H1 (cell line): Measurements from ENCODE around the gene RBMS1. TPM values are rescaled to one million over a fixed set of nuclear protein-coding genes. Genes with fewer than 3 reads are reported as not detected.

Experiments used
- CTCF ChIA-PET: fragments of 300-600 bp; sonication (Branson Sonifier 250); formaldehyde crosslinking; loops from one replicate; lab custom pipeline; 2021; ENCODE audit not compliant: partially characterized antibody; lab: Charles Lee
- POLR2A ChIA-PET: fragments of 300-600 bp; sonication (Branson Sonifier 250); formaldehyde crosslinking; loops from one replicate; lab custom pipeline; 2021; ENCODE audit warnings: inconsistent platforms; ENCODE audit not compliant: partially characterized antibody; lab: Charles Lee
- DNase-seq, 2 experiments: peaks; one replicate each; pipeline versions ENCODE4 v3.0.0 to v3.0.0-alpha.2; 2010 to 2022; ENCODE audit warnings: low spot score in 2 of 2, low read depth in 1 of 2, mixed read lengths in 1 of 2
- FAIRE-seq: peaks from 2 replicates; lab custom pipeline; 2011; peaks lifted over from hg19 to GRCh38; lab: Jason Lieb, UNC
- H2AFZ ChIP-seq: 2 replicates; pipeline ENCODE4 v1.8.1; 2012; ENCODE audit warnings: low read length, inconsistent platforms
- H2AK5ac ChIP-seq: 2 replicates; pipeline ENCODE4 v1.6.1; 2013; ENCODE audit warnings: low read depth, low read length
- H2BK120ac ChIP-seq: replicated peaks from 2 replicates; pipeline ENCODE3; 2013; ENCODE audit warnings: low read depth, low read length, inconsistent platforms
- H2BK12ac ChIP-seq: 2 replicates; pipeline ENCODE4 v1.6.1; 2013; ENCODE audit warnings: low read depth, low read length
- H2BK15ac ChIP-seq: 2 replicates; pipeline ENCODE4 v1.6.1; 2013; ENCODE audit warnings: low read length
- H2BK20ac ChIP-seq: 2 replicates; pipeline ENCODE4 v1.6.1; 2013; ENCODE audit warnings: low read length
- H2BK5ac ChIP-seq: 2 replicates; pipeline ENCODE4 v1.6.1; 2013; ENCODE audit warnings: low read depth, low read length
- H3K14ac ChIP-seq: 2 replicates; pipeline ENCODE4 v1.6.1; 2013; ENCODE audit warnings: inconsistent platforms; ENCODE audit not compliant: insufficient read length
- H3K18ac ChIP-seq: 2 replicates; pipeline ENCODE4 v1.6.1; 2013; ENCODE audit warnings: low read length; ENCODE audit errors: extremely low read depth
- H3K23ac ChIP-seq: 2 replicates; pipeline ENCODE4 v1.6.1; 2013; ENCODE audit warnings: inconsistent platforms; ENCODE audit not compliant: insufficient read length
- H3K23me2 ChIP-seq: 2 replicates; pipeline ENCODE4 v1.6.1; 2013; ENCODE audit warnings: low read depth, low read length
- H3K27ac ChIP-seq: 2 replicates; pipeline ENCODE4 v1.6.1; 2011; ENCODE audit warnings: low read depth, low read length, inconsistent platforms
- H3K27me3 ChIP-seq, 4 experiments: replicated peaks in 1 of 4; 1 replicate in 1 of 4; 2 replicates in 3 of 4; pipeline versions ENCODE4 v1.6.1 to v1.8.1; 2011 to 2013; ENCODE audit warnings: low read length in 3 of 4, mild to moderate bottlenecking in 3 of 4, inconsistent platforms in 2 of 4, mixed read lengths in 2 of 4, moderate library complexity in 1 of 4; ENCODE audit not compliant: control insufficient read depth in 3 of 4, insufficient read depth in 3 of 4; ENCODE audit errors: extremely low read depth in 1 of 4
- H3K36me3 ChIP-seq, 4 experiments: 2 replicates each; pipeline versions ENCODE4 v1.6.1 to v1.8.1; 2011 to 2013; ENCODE audit warnings: mild to moderate bottlenecking in 4 of 4, low read length in 3 of 4, moderate library complexity in 2 of 4, control low read depth in 1 of 4, inconsistent platforms in 1 of 4; ENCODE audit not compliant: insufficient read depth in 4 of 4, control insufficient read depth in 2 of 4
- H3K4ac ChIP-seq: replicated peaks from 2 replicates; pipeline ENCODE3; 2013; ENCODE audit warnings: low read length, low read depth, mixed read lengths, inconsistent platforms; ENCODE audit not compliant: insufficient read length
- H3K4me1 ChIP-seq, 4 experiments: replicated peaks in 1 of 4; 1 replicate in 1 of 4; 2 replicates in 3 of 4; pipeline versions ENCODE4 v1.6.1 to v1.8.1; 2011 to 2013; ENCODE audit warnings: low read length in 3 of 4, inconsistent platforms in 2 of 4, mixed read lengths in 1 of 4; ENCODE audit not compliant: insufficient read depth in 4 of 4, control insufficient read depth in 3 of 4
- H3K4me2 ChIP-seq, 2 experiments: 2 replicates each; pipeline versions ENCODE4 v1.6.1 to v1.8.1; 2011 to 2013; ENCODE audit warnings: low read depth in 2 of 2, low read length in 2 of 2, control low read depth in 1 of 2, inconsistent platforms in 1 of 2, mild to moderate bottlenecking in 1 of 2; ENCODE audit not compliant: insufficient read depth in 1 of 2
- H3K4me3 ChIP-seq, 4 experiments: fragments of 200-600, 300-600 bp in 1 of 4; sonication (generic), shearing (Covaris generic), sonication (Bioruptor Twin) in 1 of 4; 2 replicates each; pipeline versions ENCODE4 v1.5.1 to v1.8.1; 2011 to 2016; ENCODE audit warnings: low read length in 4 of 4, low read depth in 3 of 4, control low read depth in 2 of 4, inconsistent platforms in 2 of 4, mild to moderate bottlenecking in 2 of 4, mixed read lengths in 1 of 4, moderate library complexity in 1 of 4; ENCODE audit not compliant: insufficient read depth in 2 of 4; ENCODE audit errors: extremely low read depth in 1 of 4
- H3K56ac ChIP-seq: replicated peaks from 2 replicates; pipeline ENCODE3; 2013; ENCODE audit warnings: low read depth, mild to moderate bottlenecking, mixed read lengths, low read length, inconsistent platforms; ENCODE audit not compliant: insufficient read length
- H3K79me1 ChIP-seq: 2 replicates; pipeline ENCODE4 v1.6.1; 2013; ENCODE audit warnings: low read depth, low read length, control low read depth
- H3K79me2 ChIP-seq, 2 experiments: 2 replicates each; pipeline versions ENCODE4 v1.6.1 to v1.8.1; 2012 to 2013; ENCODE audit warnings: low read length in 2 of 2, mild to moderate bottlenecking in 2 of 2, inconsistent platforms in 1 of 2; ENCODE audit not compliant: insufficient read depth in 2 of 2, control insufficient read depth in 1 of 2
- H3K9ac ChIP-seq, 4 experiments: replicated peaks in 1 of 4; 1 replicate in 1 of 4; 2 replicates in 3 of 4; pipeline versions ENCODE4 v1.6.1 to v1.8.1; 2011 to 2013; ENCODE audit warnings: low read depth in 3 of 4, low read length in 3 of 4, control low read depth in 2 of 4, mild to moderate bottlenecking in 2 of 4, moderate library complexity in 2 of 4, inconsistent platforms in 1 of 4; ENCODE audit errors: extremely low read depth in 1 of 4
- H3K9me3 ChIP-seq, 2 experiments: 2 replicates each; pipeline versions ENCODE4 v1.6.1 to v1.8.1; 2012 to 2013; ENCODE audit warnings: mild to moderate bottlenecking in 2 of 2, moderate library complexity in 2 of 2, control low read depth in 1 of 2, inconsistent platforms in 1 of 2, low read depth in 1 of 2, low read length in 1 of 2, mixed read lengths in 1 of 2; ENCODE audit not compliant: insufficient read depth in 2 of 2
- H4K20me1 ChIP-seq, 2 experiments: replicated peaks in 1 of 2; 2 replicates each; pipeline versions ENCODE3 to v1.8.1; 2011 to 2013; ENCODE audit warnings: inconsistent platforms in 2 of 2, low read length in 2 of 2, mild to moderate bottlenecking in 1 of 2; ENCODE audit not compliant: insufficient read depth in 2 of 2, control insufficient read depth in 1 of 2
- H4K5ac ChIP-seq: 2 replicates; pipeline ENCODE4 v1.6.1; 2013; ENCODE audit warnings: low read length, low read depth, mixed read lengths, inconsistent platforms; ENCODE audit not compliant: insufficient read length
- H4K8ac ChIP-seq: 2 replicates; pipeline ENCODE4 v1.8.0; 2013; ENCODE audit warnings: mild to moderate bottlenecking, moderate library complexity, low read length, inconsistent platforms; ENCODE audit not compliant: insufficient read depth; ENCODE audit errors: extremely low read depth
- H4K91ac ChIP-seq: replicated peaks from 2 replicates; pipeline ENCODE3; 2013; ENCODE audit warnings: low read length, mixed read lengths, inconsistent platforms; ENCODE audit not compliant: insufficient read length
- CEBPB ChIP-seq: IDR thresholded peaks from 2 replicates; pipeline ENCODE4 v1.6.1; 2012; ENCODE audit warnings: low read depth, low read length
- EGR1 ChIP-seq: IDR thresholded peaks from 2 replicates; pipeline ENCODE4 v1.6.1; 2011; ENCODE audit warnings: low read depth, low read length, borderline replicate concordance
- JUN ChIP-seq: IDR thresholded peaks from 2 replicates; pipeline ENCODE4 v1.6.1; 2011; ENCODE audit warnings: low read depth, mild to moderate bottlenecking, improper control_type of control experiment, low read length
- SIN3A ChIP-seq, 2 experiments: IDR thresholded peaks in 1 of 2; conservative IDR thresholded peaks in 1 of 2; 2 replicates each; pipeline ENCODE4 v1.6.1; 2011 to 2012; ENCODE audit warnings: low read length in 2 of 2, improper control_type of control experiment in 1 of 2, low read depth in 1 of 2, mild to moderate bottlenecking in 1 of 2
- SP4 ChIP-seq: IDR thresholded peaks from 2 replicates; pipeline ENCODE4 v1.6.1; 2012; ENCODE audit warnings: low read length, inconsistent platforms
- TAF7 ChIP-seq: optimal IDR thresholded peaks from 2 replicates; pipeline ENCODE3; 2011; ENCODE audit warnings: low read depth, mild to moderate bottlenecking, inconsistent platforms, low read length, moderate library complexity, borderline replicate concordance
- YY1 ChIP-seq: IDR thresholded peaks from 2 replicates; pipeline ENCODE4 v1.6.1; 2011; ENCODE audit warnings: low read depth, mild to moderate bottlenecking, low read length
- ZNF274 ChIP-seq: IDR thresholded peaks from 2 replicates; pipeline ENCODE4 v1.7.0; 2012; ENCODE audit warnings: low read length, borderline replicate concordance; ENCODE audit errors: extremely low read depth
- WGBS, 2 experiments: shearing (Covaris generic) in 1 of 2; methylation state at CpG; one replicate each; pipeline versions ENCODE4 v1.1.6 to v1.1.7; 2013 to 2015; ENCODE audit warnings: low lambda C conversion rate in 2 of 2, mixed read lengths in 2 of 2, inconsistent platforms in 1 of 2, low coverage in 1 of 2, missing lambda C conversion rate in 1 of 2; ENCODE audit not compliant: insufficient replicate concordance in 2 of 2, insufficient coverage in 1 of 2, insufficient read length in 1 of 2; ENCODE audit errors: extremely low coverage in 1 of 2, missing lambda C conversion rate in 1 of 2; 5-methylcytosine and 5-hydroxymethylcytosine counted together
- polyA plus RNA-seq, 7 experiments: library from polyadenylated mRNA; depleted of rRNA in 3 of 7; stranded (reverse) in 5 of 7; unstranded in 2 of 7; fragments of >200 nt in 5 of 7; fragments of 200-250 nt in 2 of 7; gene quantifications; 1 replicate in 5 of 7; 2 replicates in 1 of 7; 4 replicates in 1 of 7; pipeline versions ENCODE4 v1.2.1 to v1.2.3, GENCODE V29; 2011 to 2013; ENCODE audit warnings: missing spikeins in 2 of 7, mixed read lengths in 2 of 7
- total RNA-seq: library from RNA; stranded (reverse); fragmentation: NEBNext Ultra II Directional; extraction: Animal tissue kit (Norgen Biotek cat#: 25700); gene quantifications from 2 replicates; pipeline ENCODE4 v1.2.1, GENCODE V29; 2021
- TF ChIP-seq, protein P1 (sequence below), 3 experiments: IDR thresholded peaks; 1 replicate in 2 of 3; 2 replicates in 1 of 3; pipeline versions ENCODE4 v1.5.1 to v1.6.1; 2011; ENCODE audit warnings: low read length in 3 of 3, mild to moderate bottlenecking in 3 of 3, inconsistent platforms in 2 of 3, low read depth in 1 of 3, moderate library complexity in 1 of 3; ENCODE audit not compliant: insufficient read depth in 1 of 3; ENCODE audit errors: control extremely low read depth in 1 of 3
- TF ChIP-seq, protein P2 (sequence below): IDR thresholded peaks from 2 replicates; pipeline ENCODE4 v1.6.1; 2012; ENCODE audit warnings: low read length, inconsistent platforms

The RBMS1 gene
- total and polyA plus RNA-seq, 2 of the 8 experiments (the other 6 are each of a cell fraction or from before 2014, with no cell fraction given), result 53.7 to 60.0 TPM

DNA sequence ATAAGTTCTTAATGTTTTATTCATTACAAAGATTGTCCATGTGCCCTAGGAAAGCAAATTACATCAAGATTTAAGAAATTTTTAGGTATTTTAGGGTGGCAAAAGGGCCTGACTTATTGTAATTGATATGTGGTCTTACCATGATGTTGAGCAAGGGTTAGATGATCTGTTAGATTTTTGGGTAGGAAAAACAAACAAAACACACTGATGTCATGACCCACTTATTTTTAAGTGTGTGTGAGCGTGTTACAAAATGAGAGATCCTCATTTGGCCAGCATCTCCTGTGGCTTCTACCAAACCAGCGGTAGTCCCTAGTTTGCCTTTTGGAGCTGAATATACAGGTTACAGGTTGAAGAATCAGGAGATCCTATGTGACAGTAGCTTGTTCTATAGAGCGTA lies 203.8 kb downstream of the RBMS1 start:
- POLR2A ChIA-PET, result no interaction called here
- peaks cover 0 to 12% (median 5%) of the 10 kb centered on the region in 4 experiments; a peak in 4 of 8 replicates for H3K36me3 ChIP-seq
- TF ChIP-seq ZNF274, result no peak
- TF ChIP-seq CEBPB, result no peak
- no peak for TF ChIP-seq JUN
- no peak for TF ChIP-seq YY1
- no peak for TF ChIP-seq SP4
- TF ChIP-seq EGR1, result no peak
- TF ChIP-seq, protein P1, sequence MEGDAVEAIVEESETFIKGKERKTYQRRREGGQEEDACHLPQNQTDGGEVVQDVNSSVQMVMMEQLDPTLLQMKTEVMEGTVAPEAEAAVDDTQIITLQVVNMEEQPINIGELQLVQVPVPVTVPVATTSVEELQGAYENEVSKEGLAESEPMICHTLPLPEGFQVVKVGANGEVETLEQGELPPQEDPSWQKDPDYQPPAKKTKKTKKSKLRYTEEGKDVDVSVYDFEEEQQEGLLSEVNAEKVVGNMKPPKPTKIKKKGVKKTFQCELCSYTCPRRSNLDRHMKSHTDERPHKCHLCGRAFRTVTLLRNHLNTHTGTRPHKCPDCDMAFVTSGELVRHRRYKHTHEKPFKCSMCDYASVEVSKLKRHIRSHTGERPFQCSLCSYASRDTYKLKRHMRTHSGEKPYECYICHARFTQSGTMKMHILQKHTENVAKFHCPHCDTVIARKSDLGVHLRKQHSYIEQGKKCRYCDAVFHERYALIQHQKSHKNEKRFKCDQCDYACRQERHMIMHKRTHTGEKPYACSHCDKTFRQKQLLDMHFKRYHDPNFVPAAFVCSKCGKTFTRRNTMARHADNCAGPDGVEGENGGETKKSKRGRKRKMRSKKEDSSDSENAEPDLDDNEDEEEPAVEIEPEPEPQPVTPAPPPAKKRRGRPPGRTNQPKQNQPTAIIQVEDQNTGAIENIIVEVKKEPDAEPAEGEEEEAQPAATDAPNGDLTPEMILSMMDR (IDR thresholded peaks at IDR 0.05; ENCODE audit: control extremely low read depth in 1 of 3, insufficient read depth in 1 of 3, low read depth in 1 of 3, low read length in 3 of 3), result no peak
- no peak for TF ChIP-seq TAF7
- TF ChIP-seq, protein P2, sequence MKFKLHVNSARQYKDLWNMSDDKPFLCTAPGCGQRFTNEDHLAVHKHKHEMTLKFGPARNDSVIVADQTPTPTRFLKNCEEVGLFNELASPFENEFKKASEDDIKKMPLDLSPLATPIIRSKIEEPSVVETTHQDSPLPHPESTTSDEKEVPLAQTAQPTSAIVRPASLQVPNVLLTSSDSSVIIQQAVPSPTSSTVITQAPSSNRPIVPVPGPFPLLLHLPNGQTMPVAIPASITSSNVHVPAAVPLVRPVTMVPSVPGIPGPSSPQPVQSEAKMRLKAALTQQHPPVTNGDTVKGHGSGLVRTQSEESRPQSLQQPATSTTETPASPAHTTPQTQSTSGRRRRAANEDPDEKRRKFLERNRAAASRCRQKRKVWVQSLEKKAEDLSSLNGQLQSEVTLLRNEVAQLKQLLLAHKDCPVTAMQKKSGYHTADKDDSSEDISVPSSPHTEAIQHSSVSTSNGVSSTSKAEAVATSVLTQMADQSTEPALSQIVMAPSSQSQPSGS, result no peak
- no peak for TF ChIP-seq SIN3A (conservative IDR thresholded peaks at IDR 0.05 in 1 of 2, IDR thresholded peaks at IDR 0.05 in 1 of 2; ENCODE audit: low read depth in 1 of 2, low read length in 2 of 2)

More for the DNA sequence above, 203.8 kb downstream of the RBMS1 start:
- Histone ChIP-seq H3K4me3 (no peak overlapping the region), H2AFZ (no peak overlapping the region), H2BK5ac (no peak overlapping the region), H2AK5ac (no peak overlapping the region), H3K4me2 (no peak overlapping the region), H3K4me1 (peaks cover 0 to 3% (median 0%) of the 10 kb centered on the region in 4 experiments; a peak in 1 of 7 replicates), H4K91ac (no peak overlapping the region), H3K18ac (no peak overlapping the region), H3K23ac (no peak overlapping the region), H3K79me1 (no peaks in the 10 kb centered on the region), H2BK120ac (no peak overlapping the region), H3K4ac (no peak overlapping the region), H3K79me2 (no peaks in the 10 kb centered on the region), H3K14ac (no peak overlapping the region), H4K20me1 (no peaks in the 10 kb centered on the region), H3K27ac (no peak overlapping the region), H2BK15ac (no peak overlapping the region), H2BK12ac (no peak overlapping the region), H3K27me3 (no peaks in the 10 kb centered on the region), H2BK20ac (no peak overlapping the region), H4K5ac (no peak overlapping the region), H3K9ac (no peak overlapping the region), H3K23me2 (no peaks in the 10 kb centered on the region), H3K9me3 (no peaks in the 10 kb centered on the region), H3K56ac (no peak overlapping the region), H4K8ac (no peak overlapping the region)
- WGBS, 2 experiments, result 81% methylated on average over 3 of the region's 3 CpGs; no CpG with 5 or more reads in 1 of the 2 experiments
- CTCF ChIA-PET, result interaction anchor here (0.5 to 2.0 kb wide), 11 partner anchors 12 to 731 kb away, joined by 3 to 11 read pairs (median 3); no protein-coding TSS in a partner anchor
- no peak for FAIRE-seq
- DNase-seq, result no peak
